Measurements from ENCODE around the gene DHPS. TPM values are rescaled to one million over a fixed set of nuclear protein-coding genes. Genes with fewer than 3 reads are reported as not detected.
A peak's percentile ranks its signal among the peaks of the same experiment; 100 is the strongest.
"Not testable (repeated sequence)": the region's sequence is repeated elsewhere in the genome, so short reads cannot be mapped to it uniquely, and the experiment has no call there.

Gene DHPS
- total RNA-seq, 1 donor from 2014 or later = 79.7 TPM

- no peak for DNase-seq (ENCODE audit: low spot score)
Observed at GRCh38 chr19:12647047-12647446, 34.6 kb downstream of the DHPS start.

DNA sequence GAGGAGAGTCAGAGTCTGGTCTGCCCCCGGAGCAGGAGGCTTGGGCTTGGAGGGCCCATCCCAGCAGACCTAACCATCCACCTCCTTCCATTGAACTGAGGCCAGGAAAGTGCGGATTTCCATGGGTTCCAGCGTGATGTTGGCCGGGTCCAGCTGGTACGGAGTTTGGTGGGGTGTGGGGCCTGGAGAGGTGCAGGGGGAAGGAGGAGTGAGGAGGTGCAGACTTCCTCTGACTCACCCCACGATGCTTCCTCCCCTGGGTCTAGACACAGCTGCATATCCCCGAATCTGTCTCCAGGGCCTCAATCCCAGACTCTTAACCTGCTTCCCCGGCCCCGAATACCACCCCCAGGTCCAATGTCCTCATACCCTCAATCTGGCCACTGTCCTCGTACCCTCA, 35.1 kb downstream of the DHPS start:
- no peak for DNase-seq (ENCODE audit: low spot score)

GRCh38 chr19:12643716-12644115, 38.0 kb downstream of the DHPS start:
- not testable (repeated sequence) for DNase-seq (ENCODE audit: low spot score)

DNA sequence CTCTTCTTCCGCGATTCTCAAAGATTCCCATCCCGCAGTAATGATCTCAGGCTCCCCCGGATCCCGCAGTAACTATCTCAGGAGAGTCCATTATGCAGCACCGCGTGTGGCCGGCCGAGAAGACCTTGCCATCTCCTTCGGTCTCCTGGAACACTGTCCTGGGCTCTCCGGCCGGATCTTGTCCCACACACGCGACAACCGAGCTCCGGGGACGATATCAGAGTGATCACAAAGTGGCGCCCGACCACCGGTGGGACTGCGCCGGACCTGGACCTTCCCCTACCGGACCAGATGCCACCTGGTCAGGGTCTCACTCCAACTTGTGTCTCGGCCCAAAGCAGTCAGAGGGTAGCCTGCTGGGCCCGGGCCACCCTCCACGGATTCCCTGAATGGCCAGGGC, 39.2 kb downstream of the DHPS start:
- DNase-seq (ENCODE audit: low spot score) = no peak

DNA sequence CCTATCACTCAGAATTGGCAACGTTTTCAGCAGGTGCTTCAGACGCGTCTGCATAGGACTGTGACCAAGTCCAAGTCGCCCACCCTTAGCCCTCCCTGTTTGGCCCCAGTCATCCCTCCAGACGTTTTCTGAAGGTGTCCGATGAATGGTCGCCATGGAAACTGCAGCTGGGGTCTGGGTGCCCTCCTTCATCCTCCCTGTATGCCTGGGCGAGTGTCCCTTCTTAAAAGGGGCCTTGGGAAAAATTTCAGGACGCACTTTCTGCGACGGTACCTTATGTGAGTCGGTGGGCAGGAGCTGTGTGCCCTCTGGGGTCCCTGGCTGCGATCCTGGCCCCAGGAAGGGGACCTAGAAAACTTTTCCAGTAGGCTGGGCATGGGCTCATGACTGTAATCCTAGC, 40.2 kb downstream of the DHPS start:
- DNase-seq (ENCODE audit: low spot score) = no peak

DNA sequence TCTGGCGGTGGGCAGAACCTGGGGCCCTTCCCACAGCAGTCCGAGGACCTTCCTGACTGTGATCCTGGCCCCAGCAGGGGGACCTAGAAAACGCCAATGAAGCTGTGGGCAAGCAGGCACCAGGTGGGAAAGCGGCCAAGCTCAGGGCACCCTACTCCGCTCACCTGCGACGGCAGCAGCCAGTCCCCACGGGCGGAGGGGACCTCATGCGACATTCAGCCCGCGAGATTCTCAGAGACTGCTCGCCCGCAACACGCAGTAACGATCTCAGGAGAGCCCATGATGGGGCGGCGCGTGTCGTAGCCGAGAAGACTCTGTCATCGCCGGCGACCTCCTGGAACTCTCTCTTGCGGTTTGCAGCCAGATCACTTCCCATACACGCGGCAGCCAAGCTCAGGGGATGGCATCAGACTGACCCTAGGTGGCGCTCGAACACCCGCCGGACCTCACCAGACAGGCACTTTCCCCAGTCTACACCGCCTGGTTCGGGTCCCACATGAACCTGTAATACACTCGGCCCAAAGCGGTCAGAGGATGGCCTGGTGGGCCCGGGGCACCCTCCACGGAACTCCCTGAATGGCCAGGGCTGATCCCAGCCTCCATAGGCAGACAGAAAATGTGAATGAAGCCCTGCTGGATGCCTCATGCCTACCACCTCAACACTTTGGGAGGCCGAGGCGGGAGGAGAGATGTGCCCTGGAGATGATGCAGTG, 41.6 kb downstream of the DHPS start:
- DNase-seq (ENCODE audit: low spot score) = peak; percentile 87

DNA sequence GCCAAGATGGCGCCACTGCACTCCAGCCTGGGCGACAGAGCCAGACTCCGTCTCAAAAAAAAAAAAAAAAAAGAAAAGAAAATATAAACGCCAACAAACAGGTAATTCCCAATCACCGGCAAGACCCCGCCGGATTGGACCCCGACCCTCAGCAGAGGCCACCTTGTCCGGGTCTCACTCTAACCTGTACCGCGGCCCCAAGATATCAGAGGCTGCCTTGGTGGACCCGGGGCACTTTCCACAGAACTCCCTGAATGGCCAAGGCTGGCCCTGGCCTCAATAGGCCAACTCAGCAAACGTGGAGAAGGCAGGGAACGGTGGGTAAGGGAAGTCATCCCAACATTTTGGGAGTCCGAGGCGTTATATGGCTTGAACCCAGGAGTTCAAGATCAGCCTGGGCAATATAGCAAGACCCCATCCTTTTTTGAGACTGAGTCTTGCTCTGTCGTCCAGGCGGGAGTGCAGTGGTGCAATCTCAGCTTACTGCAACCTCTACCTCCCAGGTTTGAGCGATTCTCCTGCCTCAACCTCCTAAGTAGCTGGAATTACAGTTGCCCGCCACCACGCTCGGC, 43.0 kb downstream of the DHPS start:
- DNase-seq (ENCODE audit: low spot score) = no peak

GRCh38 chr19:12636631-12637030, 45.0 kb downstream of the DHPS start:
- DNase-seq (ENCODE audit: low spot score) = no peak

GRCh38 chr19:12629215-12629614, 52.5 kb downstream of the DHPS start:
- DNase-seq (ENCODE audit: low spot score) = no peak

GRCh38 chr19:12628040-12629022, 53.3 kb downstream of the DHPS start:
- DNase-seq (ENCODE audit: low spot score) = no peak

DNA sequence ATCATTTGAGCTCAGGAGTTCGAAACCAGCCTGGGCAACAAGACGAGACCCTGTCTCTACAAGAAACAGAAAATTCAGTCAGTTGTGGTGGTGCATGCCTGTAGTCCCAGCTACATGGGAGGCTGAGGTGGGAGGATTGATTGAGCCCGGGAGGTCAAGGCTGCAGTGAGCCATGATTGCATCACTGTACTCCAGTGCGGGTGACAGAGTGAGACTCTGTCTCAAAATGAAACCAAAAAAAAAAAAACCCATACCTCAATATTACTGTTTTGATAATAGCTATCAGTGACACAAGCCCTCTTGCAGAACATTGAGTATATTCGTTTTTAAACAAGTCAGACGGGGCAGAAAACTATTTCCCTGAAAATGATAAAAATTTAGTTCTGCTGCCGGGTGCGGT, 54.7 kb downstream of the DHPS start:
- DNase-seq (ENCODE audit: low spot score) = no peak

Other genes starting within 250 kb of the DHPS start
- gene ZNF443, start 240.9 kb downstream of the DHPS start, total RNA-seq = 10.9 TPM
- gene ZNF709, start 197.1 kb downstream of the DHPS start, total RNA-seq = 3.9 TPM
- 31.1 TPM for gene ZNF564, start 130.4 kb downstream of the DHPS start, total RNA-seq
- 12.1 TPM for gene ZNF490, start 71.1 kb downstream of the DHPS start, total RNA-seq
- 40.9 TPM for gene ZNF791, start 71.0 kb downstream of the DHPS start, total RNA-seq
- gene MAN2B1, start 15.1 kb downstream of the DHPS start, total RNA-seq = 85.1 TPM
- gene WDR83, start 15.1 kb downstream of the DHPS start, total RNA-seq = 11.0 TPM
- not detected for gene GNG14, start 6.1 kb upstream of the DHPS start, total RNA-seq
- gene FBXW9, start 14.8 kb upstream of the DHPS start, total RNA-seq = 8.7 TPM
- 111 TPM for gene TNPO2, start 42.1 kb upstream of the DHPS start, total RNA-seq
- 132 TPM for gene TRIR, start 52.8 kb upstream of the DHPS start, total RNA-seq
- gene GET3, start 55.6 kb upstream of the DHPS start, total RNA-seq = 55.6 TPM
- not detected for gene BEST2, start 69.9 kb upstream of the DHPS start, total RNA-seq
- 79.0 TPM for gene HOOK2, start 93.7 kb upstream of the DHPS start, total RNA-seq
- 191 TPM for gene JUNB, start 109.6 kb upstream of the DHPS start, total RNA-seq
- gene PRDX2, start 119.9 kb upstream of the DHPS start, total RNA-seq = 196 TPM
- gene THSD8, start 120.2 kb upstream of the DHPS start, total RNA-seq = 4.4 TPM
- 8.8 TPM for gene RNASEH2A, start 124.7 kb upstream of the DHPS start, total RNA-seq
- gene RTBDN, start 152.7 kb upstream of the DHPS start, total RNA-seq = not detected
- 0.36 TPM for gene MAST1, start 156.6 kb upstream of the DHPS start, total RNA-seq
- 42.2 TPM for gene DNASE2, start 199.6 kb upstream of the DHPS start, total RNA-seq
- gene KLF1, start 205.3 kb upstream of the DHPS start, total RNA-seq = not detected
- gene GCDH, start 209.3 kb upstream of the DHPS start, total RNA-seq = 35.6 TPM
- 0.52 TPM for gene SYCE2, start 237.4 kb upstream of the DHPS start, total RNA-seq